CD4-positive, alpha-beta T cell (primary cell): ENCODE results near the gene DCTPP1. TPM values are rescaled to one million over a fixed set of nuclear protein-coding genes. Genes with fewer than 3 reads are reported as not detected.

Experiments
- ATAC-seq: fragments of 200-7000 bp; cut with Tn5 transposase; one replicate; pipeline ENCODE4 v1.10.0; 2022; ENCODE audit warnings: mild to moderate bottlenecking; ENCODE audit not compliant: poor library complexity
- CTCF ChIA-PET: fragments of 350-600 bp; sonication (Branson Sonifier 250); formaldehyde crosslinking; loops from one replicate; lab custom pipeline; 2021; ENCODE audit warnings: antibody characterized with exemption, inconsistent platforms; lab: Charles Lee
- POLR2A ChIA-PET: fragments of 350-600 bp; sonication (Branson Sonifier 250); formaldehyde crosslinking; loops from one replicate; lab custom pipeline; 2021; ENCODE audit warnings: antibody characterized with exemption, inconsistent platforms; lab: Charles Lee
- DNase-seq, 14 experiments: peaks; one replicate each; pipeline ENCODE4 v3.0.0-alpha.2; 2013 to 2020; ENCODE audit warnings: mixed read lengths in 2 of 14
- H3K27ac ChIP-seq, 2 donors: one replicate each; pipeline versions ENCODE4 v1.5.1 to v1.7.0; 2013; ENCODE audit warnings: low read length in 2 of 2, low read depth in 1 of 2, mild to moderate bottlenecking in 1 of 2
- H3K27me3 ChIP-seq, 2 experiments: 1 replicate in 1 of 2; 2 replicates in 1 of 2; pipeline versions ENCODE4 v1.6.1 to v1.7.0; 2013; ENCODE audit warnings: low read length in 2 of 2, control low read depth in 1 of 2, mild to moderate bottlenecking in 1 of 2, moderate library complexity in 1 of 2; ENCODE audit not compliant: insufficient read depth in 2 of 2, control insufficient read depth in 1 of 2
- H3K36me3 ChIP-seq: one replicate; pipeline ENCODE4 v1.6.1; 2013; ENCODE audit warnings: low read length, control low read depth; ENCODE audit not compliant: insufficient read depth
- H3K4me1 ChIP-seq: one replicate; pipeline ENCODE4 v1.6.1; 2013; ENCODE audit warnings: low read length, control low read depth; ENCODE audit not compliant: insufficient read depth
- H3K4me3 ChIP-seq: one replicate; pipeline ENCODE4 v1.5.1; 2013; ENCODE audit warnings: mild to moderate bottlenecking, low read length, moderate library complexity
- H3K9me3 ChIP-seq, 2 experiments: 1 replicate in 1 of 2; 2 replicates in 1 of 2; pipeline versions ENCODE4 v1.6.1 to v1.7.0; 2013; ENCODE audit warnings: low read length in 2 of 2, mild to moderate bottlenecking in 2 of 2, control low read depth in 1 of 2, moderate library complexity in 1 of 2; ENCODE audit not compliant: control insufficient read depth in 1 of 2, insufficient read depth in 1 of 2
- H3K27ac Mint-ChIP-seq: one replicate; pipeline ENCODE4 v1.8.0; 2020; ENCODE audit warnings: mixed read lengths
- H3K27me3 Mint-ChIP-seq: one replicate; pipeline ENCODE4 v1.8.0; 2021; ENCODE audit warnings: mixed read lengths
- H3K36me3 Mint-ChIP-seq: one replicate; pipeline ENCODE4 v1.8.0; 2021; ENCODE audit warnings: low read depth, mixed read lengths
- H3K4me1 Mint-ChIP-seq: one replicate; pipeline ENCODE4 v1.8.0; 2021; ENCODE audit warnings: low read depth, mixed read lengths
- H3K4me3 Mint-ChIP-seq: one replicate; pipeline ENCODE4 v1.8.0; 2020; ENCODE audit warnings: mild to moderate bottlenecking, mixed read lengths
- H3K9me3 Mint-ChIP-seq: one replicate; pipeline ENCODE4 v1.8.0; 2020; ENCODE audit warnings: mixed read lengths
- intact Hi-C, 2 experiments: fragments of 100-400 bp; cut with DNase I in 1 of 2; cut with micrococcal nuclease in 1 of 2; formaldehyde crosslinking; loops; one replicate each; pipeline versions ENCODE4 v1.15.1 to v1.9.0; 2023 to 2025; cut with DNase I, micrococcal nuclease
- total RNA-seq, 174 experiments: library from RNA in 2 of 174; stranded (reverse) in 2 of 174; gene quantifications; one replicate each; pipeline ENCODE4 v1.2.3 and lab custom pipeline; 2021 to 2026
- TF ChIP-seq, protein P1 (sequence below): fragments of 200-600 bp; IDR thresholded peaks from one replicate; pipeline ENCODE4 v1.8.0; 2022; ENCODE audit warnings: antibody characterized with exemption, mild to moderate bottlenecking

The DCTPP1 gene
- total RNA-seq, 2 experiments from 2014 or later = 5.4 to 6.5 TPM

DNA sequence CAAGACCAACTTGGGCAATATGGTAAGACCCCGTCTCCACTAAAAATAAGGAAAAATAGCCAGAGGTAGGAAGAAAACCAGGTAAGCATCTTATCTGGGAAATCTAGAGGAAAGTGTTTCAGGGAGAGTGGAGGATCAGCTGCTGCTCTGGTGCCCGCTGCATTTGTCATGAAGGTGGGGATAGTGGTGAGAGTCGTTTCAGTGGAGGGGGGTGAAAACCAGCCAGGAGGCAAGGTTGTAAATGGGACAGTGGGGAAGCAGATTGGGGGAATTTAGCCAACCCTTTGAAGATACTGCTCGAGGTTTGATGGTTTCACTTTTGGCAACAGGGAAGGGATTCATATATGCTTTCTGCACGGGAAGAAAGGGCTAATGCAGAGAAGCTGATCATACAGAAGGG, 8.8 kb downstream of the DCTPP1 start:
- ChIA-PET POLR2A (interaction anchor here (0.9 to 1.1 kb wide), 3 partner anchors 9 to 38 kb away, joined by 3 read pairs; partner anchors contain the start of genes DCTPP1 and ZNF771), CTCF (interaction anchor here (1.9 kb wide), 1 partner anchor 9 kb away, joined by 6 read pairs; the partner anchor contains the start of gene DCTPP1)
- H3K36me3 Mint-ChIP-seq = peaks cover 48% of the 10 kb centered on the region
- peak overlapping the region; percentile 31 for H3K27ac Mint-ChIP-seq
- Histone ChIP-seq H3K27ac (no peak overlapping the region), H3K36me3 (peaks cover 29% of the 10 kb centered on the region), H3K9me3 (no peaks in the 10 kb centered on the region), H3K4me3 (no peak overlapping the region), H3K27me3 (no peaks in the 10 kb centered on the region), H3K4me1 (peaks cover 16% of the 10 kb centered on the region)
- TF ChIP-seq, protein P1, sequence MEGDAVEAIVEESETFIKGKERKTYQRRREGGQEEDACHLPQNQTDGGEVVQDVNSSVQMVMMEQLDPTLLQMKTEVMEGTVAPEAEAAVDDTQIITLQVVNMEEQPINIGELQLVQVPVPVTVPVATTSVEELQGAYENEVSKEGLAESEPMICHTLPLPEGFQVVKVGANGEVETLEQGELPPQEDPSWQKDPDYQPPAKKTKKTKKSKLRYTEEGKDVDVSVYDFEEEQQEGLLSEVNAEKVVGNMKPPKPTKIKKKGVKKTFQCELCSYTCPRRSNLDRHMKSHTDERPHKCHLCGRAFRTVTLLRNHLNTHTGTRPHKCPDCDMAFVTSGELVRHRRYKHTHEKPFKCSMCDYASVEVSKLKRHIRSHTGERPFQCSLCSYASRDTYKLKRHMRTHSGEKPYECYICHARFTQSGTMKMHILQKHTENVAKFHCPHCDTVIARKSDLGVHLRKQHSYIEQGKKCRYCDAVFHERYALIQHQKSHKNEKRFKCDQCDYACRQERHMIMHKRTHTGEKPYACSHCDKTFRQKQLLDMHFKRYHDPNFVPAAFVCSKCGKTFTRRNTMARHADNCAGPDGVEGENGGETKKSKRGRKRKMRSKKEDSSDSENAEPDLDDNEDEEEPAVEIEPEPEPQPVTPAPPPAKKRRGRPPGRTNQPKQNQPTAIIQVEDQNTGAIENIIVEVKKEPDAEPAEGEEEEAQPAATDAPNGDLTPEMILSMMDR = no peak
- ATAC-seq (no peak), DNase-seq (no peak)
- H3K4me3 Mint-ChIP-seq = peak overlapping the region; percentile 46
- no peaks in the 10 kb centered on the region for H3K27me3 Mint-ChIP-seq
- intact Hi-C loops = loop anchor here in 1 of 2 experiments (10.0 kb wide), 1 partner anchor 274 kb away; the partner anchor contains the start of gene SRCAP
- peaks cover 16% of the 10 kb centered on the region for H3K4me1 Mint-ChIP-seq
- H3K9me3 Mint-ChIP-seq = no peaks in the 10 kb centered on the region

DNA sequence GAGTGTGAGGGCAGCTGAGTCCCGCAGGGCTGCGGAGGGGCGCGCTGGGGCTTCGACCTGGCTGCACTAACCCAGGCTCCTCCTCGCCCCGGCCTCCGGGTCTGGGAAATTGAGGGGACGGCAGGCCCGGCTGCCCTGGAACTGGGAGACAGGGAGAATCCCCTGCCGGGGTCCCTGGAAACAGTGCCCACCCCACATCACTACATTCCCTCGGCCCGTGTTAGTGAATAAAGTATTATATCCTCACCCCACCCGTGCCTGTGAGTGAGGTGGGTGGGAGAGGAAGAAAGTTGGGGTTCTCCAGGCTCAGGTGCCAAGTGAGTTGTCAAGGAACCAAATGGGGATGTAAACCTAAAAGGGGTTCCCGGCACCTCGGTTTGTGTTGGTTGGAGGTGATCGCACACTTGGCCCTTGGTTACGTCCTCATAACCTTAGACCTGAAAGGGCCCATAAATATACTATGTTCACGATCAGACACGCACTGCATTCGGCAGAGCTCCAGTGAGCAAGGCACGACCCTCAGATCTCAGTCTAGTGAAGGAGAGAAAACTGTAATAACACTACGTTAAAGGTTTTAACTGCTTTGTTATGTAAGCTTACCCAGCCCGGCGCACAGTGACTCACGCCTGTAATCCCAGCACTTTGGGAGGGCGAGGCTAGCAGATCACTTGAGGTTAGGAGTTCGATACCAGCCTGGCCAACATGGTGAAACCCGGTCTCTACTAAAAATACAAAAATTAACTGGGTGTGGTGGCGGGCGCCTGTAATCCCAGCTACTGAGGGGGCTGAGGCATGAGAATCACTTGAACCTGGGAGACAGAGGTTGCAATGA, 11.3 kb downstream of the DCTPP1 start:
- H3K4me3 ChIP-seq = peak overlapping the region; percentile 53
- no peak for ATAC-seq
- peaks cover 16% of the 10 kb centered on the region for H3K4me1 ChIP-seq
- no peaks in the 10 kb centered on the region for H3K27me3 Mint-ChIP-seq
- H3K4me3 Mint-ChIP-seq = peak overlapping the region; percentile 72
- TF ChIP-seq, protein P1 = no peak
- H3K4me1 Mint-ChIP-seq = peaks cover 21% of the 10 kb centered on the region
- peak overlapping the region; percentile 86 for H3K27ac Mint-ChIP-seq
- H3K36me3 Mint-ChIP-seq = peaks cover 34% of the 10 kb centered on the region
- H3K27ac ChIP-seq = peak overlapping the region; percentile 73
- no peaks in the 10 kb centered on the region for H3K9me3 Mint-ChIP-seq
- DNase-seq = peak in 1 of 14 experiments; percentile 33
- H3K27me3 ChIP-seq = no peaks in the 10 kb centered on the region
- intact Hi-C loops = loop anchor here in 1 of 2 experiments (10.0 kb wide), 2 partner anchors 324 to 354 kb away; partner anchors contain the start of genes ALDOA, TBX6 and YPEL3
- ChIA-PET CTCF (interaction anchor here (0.7 to 2.3 kb wide), 8 partner anchors 9 to 276 kb away, joined by 3 to 13 read pairs (median 4); partner anchors contain the start of genes DCTPP1, ZNF48 and ZNF771), POLR2A (interaction anchor here (0.5 to 4.9 kb wide), 54 partner anchors 8 to 767 kb away, joined by 3 to 119 read pairs (median 6); partner anchors contain the start of genes ALDOA, CD2BP2, CORO1A and DCTPP1)
- no peaks in the 10 kb centered on the region for H3K9me3 ChIP-seq
- H3K36me3 ChIP-seq = peaks cover 15% of the 10 kb centered on the region

DNA sequence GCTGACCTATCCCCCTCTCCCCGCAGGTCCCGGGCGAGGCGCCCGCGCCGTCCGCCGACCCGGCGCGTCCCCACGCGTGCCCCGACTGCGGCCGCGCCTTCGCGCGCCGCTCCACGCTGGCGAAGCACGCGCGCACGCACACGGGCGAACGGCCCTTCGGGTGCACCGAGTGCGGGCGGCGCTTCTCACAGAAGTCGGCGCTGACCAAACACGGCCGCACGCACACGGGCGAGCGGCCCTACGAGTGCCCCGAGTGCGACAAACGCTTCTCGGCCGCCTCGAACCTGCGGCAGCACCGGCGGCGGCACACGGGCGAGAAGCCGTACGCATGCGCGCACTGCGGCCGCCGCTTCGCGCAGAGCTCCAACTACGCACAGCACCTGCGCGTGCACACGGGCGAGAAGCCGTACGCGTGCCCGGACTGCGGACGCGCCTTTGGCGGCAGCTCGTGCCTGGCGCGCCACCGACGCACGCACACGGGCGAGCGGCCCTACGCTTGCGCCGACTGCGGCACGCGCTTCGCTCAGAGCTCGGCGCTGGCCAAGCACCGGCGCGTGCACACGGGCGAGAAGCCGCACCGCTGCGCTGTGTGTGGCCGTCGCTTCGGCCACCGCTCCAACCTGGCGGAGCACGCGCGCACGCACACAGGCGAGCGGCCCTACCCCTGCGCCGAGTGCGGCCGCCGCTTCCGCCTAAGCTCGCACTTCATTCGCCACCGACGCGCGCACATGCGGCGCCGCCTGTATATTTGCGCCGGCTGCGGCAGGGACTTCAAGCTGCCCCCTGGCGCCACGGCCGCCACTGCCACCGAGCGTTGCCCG, 12.1 kb downstream of the DCTPP1 start:
- peak overlapping the region; percentile 73 for H3K27ac ChIP-seq
- no peaks in the 10 kb centered on the region for H3K27me3 ChIP-seq
- Mint-ChIP-seq H3K9me3 (no peaks in the 10 kb centered on the region), H3K4me3 (peak overlapping the region; percentile 80), H3K27me3 (no peaks in the 10 kb centered on the region), H3K36me3 (peaks cover 26% of the 10 kb centered on the region), H3K27ac (peak overlapping the region; percentile 86), H3K4me1 (peaks cover 21% of the 10 kb centered on the region)
- POLR2A ChIA-PET = interaction anchor here (0.5 to 4.9 kb wide), 64 partner anchors 9 to 766 kb away, joined by 3 to 119 read pairs (median 6); partner anchors contain the start of genes ALDOA, CD2BP2, CORO1A and DCTPP1
- CTCF ChIA-PET = interaction anchor here (0.7 to 2.3 kb wide), 9 partner anchors 8 to 275 kb away, joined by 3 to 13 read pairs (median 3); partner anchors contain the start of genes DCTPP1, ZNF48 and ZNF771
- H3K4me1 ChIP-seq = peaks cover 16% of the 10 kb centered on the region
- no peaks in the 10 kb centered on the region for H3K9me3 ChIP-seq
- ATAC-seq (peak; percentile 85), DNase-seq (peak; percentile 77 to 98 (median 88))
- intact Hi-C loops = loop anchor here in 1 of 2 experiments (1.0 to 10.0 kb wide), 3 partner anchors 294 to 353 kb away; partner anchors contain the start of genes ALDOA, MAPK3, TBX6 and YPEL3
- H3K36me3 ChIP-seq = peaks cover 11% of the 10 kb centered on the region
- peak overlapping the region; percentile 53 for H3K4me3 ChIP-seq
- TF ChIP-seq, protein P1 = no peak
